NOMO-1 (cell line): ENCODE results near the gene INAVA.

Experiments
- DNase-seq, 2 experiments: peaks; one replicate each; lab custom pipeline; 2025; ENCODE audit not compliant: unreplicated experiment in 2 of 2; lab: John Stamatoyannopoulos, UW

Gene INAVA, protein sequence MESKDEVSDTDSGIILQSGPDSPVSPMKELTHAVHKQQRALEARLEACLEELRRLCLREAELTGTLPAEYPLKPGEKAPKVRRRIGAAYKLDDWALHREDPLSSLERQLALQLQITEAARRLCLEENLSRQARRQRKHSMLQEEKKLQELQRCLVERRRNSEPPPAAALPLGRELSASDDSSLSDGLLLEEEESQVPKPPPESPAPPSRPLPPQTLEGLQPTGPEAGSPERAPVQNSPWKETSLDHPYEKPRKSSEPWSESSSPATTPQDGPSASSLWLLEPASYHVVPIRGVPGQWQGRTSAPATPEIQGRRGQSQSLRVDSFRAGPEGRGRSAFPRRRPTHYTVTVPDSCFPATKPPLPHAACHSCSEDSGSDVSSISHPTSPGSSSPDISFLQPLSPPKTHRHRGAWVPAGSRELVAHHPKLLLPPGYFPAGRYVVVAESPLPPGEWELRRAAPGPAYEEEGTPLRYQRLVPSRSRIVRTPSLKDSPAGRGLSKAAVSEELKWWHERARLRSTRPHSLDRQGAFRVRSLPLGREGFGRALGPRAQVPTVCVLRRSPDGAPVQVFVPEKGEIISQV

DNA sequence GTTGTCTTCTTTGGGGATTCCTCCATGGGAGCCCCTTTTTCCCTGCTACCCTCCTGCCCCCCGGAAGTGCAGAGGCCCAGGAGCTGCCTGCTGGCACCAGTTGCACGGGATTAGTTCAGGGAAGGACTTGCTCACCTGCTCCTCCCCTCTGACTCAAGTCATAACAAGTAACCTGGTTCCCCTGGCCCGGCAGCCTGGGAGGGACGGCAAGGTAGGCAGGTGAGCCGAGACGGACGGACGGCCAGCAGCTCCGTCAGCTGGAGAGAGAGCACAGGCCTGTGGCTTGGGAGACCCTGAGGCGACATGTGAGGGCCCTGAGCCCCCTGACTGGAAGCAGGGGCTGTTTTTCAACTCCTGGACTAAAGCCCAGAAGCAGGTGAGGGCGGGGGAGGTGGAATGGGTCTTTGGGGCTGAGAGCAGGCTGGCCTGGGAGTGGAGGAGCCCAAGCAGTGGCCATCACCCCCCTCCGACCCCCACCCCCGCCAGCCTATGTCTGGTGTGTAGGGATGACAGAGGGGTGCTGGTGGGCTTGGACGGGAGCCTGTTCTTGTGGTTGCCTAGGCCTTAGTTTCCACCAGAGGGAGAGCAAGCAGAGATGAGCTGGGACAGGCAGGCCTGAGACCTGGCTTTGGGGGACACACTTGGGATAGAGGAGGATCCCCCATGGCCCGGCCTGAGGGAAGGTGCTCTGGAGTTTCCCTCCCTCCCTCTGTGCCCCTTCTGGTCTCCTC is at the start of gene INAVA:
TSS of gene INAVA (plus strand) at position 189 of the 731 bp plus-strand sequence. CDS start 3,501 bp downstream, outside the sequence.
- no peak for DNase-seq

DNA sequence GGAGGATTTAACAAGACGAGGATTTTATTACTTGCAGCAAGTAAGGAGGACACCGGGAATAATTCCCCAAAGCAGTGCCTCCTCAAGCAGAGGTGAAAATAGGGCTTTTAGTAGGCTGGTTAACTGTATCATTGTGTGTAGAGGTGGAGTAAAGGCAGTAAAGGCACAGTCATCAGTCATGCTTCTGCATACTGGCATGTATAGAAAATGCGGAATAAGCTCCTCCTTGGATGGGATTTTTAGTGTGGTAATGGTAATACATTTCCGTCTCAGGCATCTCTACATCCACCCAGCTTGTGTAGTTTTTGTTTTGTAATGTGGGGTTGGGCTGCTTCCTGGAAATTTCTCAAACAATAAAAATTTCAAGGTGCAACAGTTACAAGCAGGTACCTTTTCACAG is 49.3 kb upstream of the INAVA start:
- DNase-seq, result no peak

DNA sequence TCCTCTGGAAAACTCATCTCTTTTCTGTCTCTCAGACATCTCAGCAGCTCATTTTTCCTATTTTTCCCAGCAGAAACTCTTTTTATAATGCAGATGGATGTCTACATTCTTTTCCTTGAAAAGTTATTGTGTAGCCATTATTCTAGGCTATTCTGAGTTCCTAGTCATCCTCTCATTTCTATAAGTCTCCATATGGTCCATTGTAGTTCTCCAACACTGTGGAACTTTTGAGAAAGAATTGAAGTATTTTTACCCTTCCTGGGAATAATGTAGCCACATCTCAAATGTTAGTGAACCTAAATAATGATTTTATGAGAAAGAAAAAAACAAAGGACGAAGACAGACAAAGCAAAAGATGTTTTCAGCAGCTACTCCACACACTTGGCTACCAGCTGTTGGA is 48.3 kb upstream of the INAVA start:
- no peak for DNase-seq

DNA sequence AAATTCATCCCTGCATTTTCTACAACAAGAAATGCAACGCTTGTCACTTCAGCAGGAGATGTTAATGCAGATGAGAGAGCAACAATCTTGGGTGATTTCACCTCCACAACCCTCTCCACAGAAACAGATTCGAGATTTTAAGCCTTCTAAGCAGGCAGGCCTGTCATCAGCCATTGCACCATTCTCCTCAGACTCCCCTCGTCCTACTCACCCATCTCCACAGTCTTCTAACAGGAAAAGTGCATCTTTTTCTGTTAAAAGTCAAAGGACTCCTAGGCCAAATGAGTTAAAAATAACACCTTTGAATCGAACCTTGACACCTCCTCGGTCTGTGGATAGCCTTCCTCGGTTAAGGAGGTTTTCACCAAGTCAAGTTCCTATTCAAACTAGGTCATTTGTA is 45.3 kb upstream of the INAVA start:
- no peak for DNase-seq

DNA sequence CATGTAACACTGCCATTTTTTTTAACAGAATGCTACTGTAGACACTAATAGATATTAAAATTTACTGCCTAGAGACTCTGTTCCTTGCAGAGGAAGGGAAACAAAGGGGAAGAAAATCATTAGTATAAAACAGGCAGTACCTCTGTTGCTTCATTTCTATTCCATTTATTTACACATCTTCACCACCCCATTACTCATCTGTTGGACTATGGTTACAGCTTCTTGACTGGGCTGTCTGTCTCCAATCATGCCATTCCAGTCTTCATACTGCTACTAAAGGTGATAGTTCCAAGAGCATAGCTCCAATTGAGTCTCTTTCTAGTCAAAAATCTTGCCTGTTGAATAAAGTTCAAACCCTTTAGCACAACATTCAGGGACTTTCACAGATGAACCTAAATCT is 44.1 kb upstream of the INAVA start:
- DNase-seq, result peak; percentile 32 to 71

DNA sequence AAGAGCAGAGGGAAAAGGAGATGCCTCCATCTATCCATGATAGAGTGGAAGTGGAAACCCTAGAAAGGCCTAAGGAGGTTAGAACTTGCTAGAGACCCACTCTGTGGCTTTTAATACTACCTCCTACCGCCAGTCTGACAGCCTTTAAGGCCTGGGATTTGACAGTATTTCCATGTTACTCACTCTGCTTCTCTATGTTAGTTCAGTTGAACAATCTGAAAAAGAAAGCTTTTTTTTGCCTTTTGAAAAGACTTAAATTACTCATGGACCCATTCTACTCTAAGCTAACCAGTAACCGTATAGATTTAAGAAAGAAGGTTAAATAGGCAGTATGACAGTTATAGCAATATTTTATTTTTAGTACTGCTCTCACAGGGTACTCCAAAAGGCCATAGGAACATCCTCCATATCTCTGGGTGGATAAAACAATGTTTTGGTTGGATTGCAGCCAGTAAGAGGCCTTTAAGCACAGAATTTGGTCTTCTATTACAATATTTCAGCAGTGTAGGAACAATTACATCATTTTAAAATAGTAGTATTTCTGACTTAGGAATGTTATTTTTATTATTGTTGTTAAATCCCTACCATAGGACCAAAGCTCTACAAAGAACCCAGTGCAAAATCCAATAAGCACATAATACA is 37.9 kb upstream of the INAVA start:
- no peak for DNase-seq

DNA sequence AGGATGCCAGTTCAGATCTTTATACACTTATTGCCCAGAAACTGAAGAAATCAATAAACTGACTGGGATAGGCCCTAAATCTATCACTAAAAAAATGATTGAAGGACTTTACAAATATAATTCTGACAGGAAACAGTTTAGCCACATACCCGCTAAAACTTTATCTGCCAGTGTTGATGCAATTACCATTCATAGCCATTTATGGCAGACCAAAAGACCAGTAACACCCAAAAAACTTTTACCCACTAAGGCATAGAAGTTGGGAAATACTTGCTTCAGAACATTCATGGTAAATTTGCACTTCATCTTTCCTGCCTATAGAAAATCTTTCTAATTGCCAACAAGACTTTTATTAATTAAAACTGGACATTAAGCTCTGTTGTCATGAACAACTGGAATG is 36.9 kb upstream of the INAVA start:
- DNase-seq, result peak; percentile 61 to 76

DNA sequence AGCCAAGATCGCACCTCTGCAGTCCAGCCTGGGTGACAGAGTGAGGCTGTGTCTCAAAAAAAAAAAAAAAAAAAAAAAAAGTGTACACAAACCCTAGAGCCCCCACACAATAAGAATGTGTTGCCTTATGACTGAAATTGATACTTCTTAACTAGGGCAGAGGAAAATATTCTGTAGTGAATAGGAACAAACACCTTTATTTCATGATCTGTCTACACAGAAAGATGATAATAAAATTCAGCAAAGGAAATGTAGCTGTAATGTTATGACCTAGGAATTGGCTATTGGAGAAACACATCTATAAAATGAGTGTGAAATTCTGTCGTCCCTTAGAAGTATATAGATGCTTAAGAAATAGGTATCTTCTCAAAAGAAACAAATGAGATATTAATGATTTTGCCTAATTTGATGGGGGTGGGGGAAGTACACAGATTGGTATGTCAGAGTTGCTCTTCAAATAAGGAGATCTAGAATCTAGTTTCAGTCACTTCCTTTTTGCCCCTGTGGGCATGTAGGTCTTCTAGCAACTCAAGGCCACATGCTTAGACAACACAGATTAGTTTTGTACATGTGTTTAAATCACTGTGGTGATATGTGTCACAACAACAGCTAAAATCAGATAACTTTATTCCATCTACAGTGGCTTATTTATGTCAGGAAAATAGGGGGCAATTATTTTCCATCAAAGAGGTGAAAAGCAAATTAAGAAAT is 32.6 kb upstream of the INAVA start:
- DNase-seq, result peak in 1 of 2 experiments; percentile 59

DNA sequence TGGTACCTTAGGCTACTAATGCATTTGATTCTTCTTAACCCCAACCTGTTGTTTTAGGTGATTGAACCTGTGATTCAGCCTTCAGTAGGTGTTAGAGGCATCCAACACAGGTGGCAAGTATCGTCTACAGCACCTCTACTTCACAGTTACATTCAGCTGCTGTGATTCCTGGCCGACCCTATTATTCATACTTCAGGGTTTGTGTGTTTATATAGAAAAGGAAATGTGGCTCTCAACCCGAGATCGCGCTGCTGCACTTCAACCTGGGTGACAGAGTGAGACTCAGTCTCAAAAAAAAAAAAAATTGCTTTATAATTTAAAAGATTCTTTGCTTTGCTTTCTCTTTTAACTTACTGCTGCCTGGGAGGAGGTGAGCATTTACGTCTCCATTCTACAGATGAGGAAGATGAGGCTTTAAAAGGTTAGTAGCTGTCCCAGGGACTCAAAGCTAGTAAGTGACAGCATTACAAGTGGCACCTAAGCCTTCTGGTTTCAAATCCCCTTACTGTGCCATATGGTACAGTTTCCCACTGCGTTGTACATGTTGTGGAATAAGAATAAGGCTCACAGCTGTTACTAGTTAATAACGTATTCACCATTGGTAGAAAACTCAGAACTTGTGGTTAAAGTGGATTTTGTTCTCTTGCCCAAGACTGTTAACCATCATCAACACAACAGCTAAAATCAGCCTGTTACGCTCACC is 31.8 kb upstream of the INAVA start:
- no peak for DNase-seq

DNA sequence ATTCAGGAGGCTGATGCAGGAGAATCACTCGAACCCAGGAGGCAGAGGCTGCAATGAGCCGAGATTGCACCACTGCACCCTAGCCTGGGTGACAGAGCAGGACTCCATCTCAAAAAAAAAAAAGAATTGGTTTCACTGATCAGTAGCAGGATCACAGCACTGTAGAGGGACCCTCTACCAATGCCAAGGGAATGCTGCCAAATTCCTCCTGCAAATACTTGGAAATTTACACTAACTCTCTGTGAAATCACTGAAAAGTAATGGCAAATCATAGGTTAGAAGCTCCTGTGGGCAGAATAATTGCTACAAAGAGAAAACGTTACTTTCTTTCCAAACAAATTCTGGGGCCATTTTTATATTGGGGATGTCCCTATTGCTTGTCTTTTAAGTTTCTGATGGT is 28.6 kb upstream of the INAVA start:
- no peak for DNase-seq

DNA sequence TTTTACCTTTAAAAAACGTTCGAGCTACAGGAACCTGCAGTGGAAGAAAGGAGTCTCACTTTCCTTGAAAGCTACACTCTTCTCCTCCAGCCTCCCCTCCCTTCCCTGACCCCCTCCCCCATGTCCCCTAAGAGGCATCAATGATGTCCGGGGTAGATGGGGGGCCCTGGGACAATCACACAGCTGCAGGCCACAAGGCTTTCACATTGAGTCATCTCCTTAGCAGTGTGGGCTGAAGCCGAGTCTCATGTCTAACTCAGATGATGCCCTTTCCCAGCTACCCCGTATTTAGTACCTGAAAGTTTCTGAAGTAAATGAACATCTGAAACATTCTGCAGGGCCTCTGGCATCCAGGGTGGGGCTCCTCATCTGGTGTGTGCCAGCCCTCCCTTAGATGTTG is 28.2 kb upstream of the INAVA start:
- no peak for DNase-seq

DNA sequence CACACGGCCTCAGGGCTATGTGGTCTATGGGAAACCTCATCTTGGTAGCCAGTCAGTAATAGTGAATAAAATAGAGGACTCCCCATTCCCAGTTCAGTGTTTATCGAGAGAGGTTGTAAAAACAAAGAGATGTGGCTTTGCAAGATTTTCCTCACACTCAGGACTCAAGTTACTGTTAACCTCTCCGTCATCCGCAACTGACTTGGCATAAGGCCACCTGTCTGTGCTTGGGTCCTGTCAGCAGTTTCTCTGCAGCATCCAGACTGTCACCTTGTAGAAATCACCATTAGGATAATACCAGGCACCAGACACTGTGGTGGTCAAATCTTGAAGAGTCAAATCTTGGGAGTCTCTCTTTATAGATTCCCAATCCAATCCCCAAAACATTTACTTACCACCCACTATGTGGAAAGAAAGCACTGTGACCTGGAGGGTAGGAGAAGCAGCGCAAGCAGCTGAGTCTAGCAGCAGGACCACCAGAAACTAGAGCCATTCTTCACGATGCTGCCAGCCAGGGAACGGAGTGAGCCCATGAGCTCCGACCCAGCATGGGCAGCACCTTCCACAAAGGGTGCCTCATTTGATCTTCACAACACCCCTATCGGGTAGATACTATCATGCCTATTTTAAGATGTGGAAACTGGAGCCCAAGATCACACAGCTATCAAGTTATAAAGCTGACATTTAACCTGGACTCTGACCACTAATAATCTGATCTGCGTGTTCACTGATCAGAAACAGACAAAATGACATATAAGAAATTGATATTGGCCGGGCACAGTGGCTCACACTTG is 27.5 kb upstream of the INAVA start:
- no peak for DNase-seq

DNA sequence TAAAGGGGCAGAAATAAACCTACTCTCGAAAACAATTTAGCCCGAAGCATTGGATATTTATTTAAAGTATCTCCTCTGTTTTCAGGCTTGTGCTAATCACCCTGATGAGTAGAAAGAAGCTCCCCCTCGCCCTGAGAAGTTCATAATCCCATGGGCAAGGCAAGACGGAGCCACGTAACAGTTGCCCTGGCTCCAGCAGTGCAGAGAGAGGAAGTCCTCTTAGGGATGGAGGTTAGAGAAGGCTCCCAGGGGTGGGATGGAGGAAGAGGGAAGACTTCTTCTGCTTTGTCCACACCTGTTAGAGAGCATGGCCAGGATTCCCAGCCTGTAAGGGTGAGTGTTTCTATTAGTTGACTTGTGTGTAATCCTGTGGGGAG is 25.3 kb upstream of the INAVA start:
- no peak for DNase-seq

DNA sequence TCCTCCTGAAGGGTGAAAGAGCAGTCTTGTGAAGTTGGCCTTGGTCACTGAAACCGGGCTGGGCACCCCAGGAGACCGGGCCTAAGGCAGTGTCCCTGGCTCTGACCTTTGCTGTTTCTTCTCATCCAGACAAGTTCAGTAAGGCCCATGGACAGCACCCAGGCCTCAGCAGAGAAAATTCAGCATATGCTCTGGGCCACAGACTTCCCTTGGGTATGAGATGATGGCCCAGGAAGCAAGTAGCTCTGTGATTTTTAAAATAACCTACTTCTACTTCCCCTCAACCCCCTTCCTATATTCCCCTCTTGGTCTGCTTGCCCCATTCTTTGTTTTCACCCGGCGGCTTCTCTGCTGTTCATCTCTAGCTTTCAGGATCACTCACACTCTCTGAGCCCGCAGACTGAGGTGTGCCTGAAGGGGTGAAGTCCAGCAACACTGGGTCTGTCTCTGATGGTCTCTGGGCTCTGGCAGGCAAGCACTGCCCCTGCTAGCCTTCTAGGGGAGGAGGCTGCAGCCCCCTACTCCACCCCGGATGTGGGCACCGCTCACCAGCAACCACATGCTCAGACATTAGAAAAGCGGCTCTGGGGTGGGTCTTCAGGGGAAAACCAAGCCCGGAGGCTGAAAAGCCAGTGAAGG is 24.8 kb upstream of the INAVA start:
- DNase-seq, result no peak

DNA sequence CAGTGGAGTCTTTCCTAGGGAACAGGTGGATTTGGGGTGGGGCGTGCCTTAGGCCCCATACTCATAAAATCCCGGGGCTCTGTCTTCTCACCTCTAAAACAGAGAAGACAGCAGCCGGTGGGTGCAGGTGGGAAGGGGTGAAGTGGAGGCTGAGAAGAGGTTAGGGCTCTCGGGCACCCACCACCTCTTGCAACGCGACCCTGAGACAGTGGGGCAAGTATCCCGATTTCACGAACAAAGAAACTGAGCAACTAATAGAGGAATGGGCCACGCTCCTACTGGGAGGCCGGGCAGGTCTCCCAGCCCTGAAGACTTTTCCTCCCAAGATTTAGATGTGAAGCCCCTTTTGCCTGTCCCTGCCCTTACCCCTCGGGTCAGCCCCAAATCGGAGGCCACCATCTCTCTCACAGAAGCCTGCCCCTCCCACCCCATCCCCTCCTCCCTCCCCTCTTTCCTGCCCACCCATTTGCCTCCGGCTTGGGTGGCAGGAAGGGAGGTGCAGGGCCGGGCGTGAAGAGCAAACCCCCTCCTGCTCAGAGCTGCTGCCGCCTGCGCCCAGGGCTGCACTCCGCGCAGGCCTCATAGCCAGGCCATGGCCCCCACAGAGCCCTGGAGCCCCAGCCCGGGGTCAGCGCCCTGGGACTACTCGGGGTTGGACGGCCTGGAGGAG is 22.1 kb upstream of the INAVA start, which contains the start of gene GPR25:
TSS of gene GPR25 (plus strand) at position 536 of the 670 bp plus-strand sequence. CDS start at position 593, 57 bp downstream.
- no peak for DNase-seq

DNA sequence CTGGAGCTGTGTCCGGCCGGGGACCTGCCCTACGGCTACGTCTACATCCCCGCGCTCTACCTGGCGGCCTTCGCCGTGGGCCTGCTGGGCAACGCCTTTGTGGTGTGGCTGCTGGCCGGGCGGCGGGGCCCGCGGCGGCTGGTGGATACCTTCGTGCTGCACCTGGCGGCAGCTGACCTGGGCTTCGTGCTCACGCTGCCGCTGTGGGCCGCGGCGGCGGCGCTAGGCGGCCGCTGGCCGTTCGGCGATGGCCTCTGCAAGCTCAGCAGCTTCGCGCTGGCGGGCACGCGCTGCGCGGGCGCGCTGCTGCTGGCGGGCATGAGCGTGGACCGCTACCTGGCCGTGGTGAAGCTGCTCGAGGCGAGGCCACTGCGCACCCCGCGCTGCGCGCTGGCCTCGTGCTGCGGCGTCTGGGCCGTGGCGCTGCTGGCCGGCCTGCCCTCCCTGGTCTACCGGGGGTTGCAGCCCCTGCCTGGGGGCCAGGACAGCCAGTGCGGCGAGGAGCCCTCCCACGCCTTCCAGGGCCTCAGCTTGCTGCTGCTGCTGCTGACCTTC is 21.5 kb upstream of the INAVA start:
- no peak for DNase-seq

DNA sequence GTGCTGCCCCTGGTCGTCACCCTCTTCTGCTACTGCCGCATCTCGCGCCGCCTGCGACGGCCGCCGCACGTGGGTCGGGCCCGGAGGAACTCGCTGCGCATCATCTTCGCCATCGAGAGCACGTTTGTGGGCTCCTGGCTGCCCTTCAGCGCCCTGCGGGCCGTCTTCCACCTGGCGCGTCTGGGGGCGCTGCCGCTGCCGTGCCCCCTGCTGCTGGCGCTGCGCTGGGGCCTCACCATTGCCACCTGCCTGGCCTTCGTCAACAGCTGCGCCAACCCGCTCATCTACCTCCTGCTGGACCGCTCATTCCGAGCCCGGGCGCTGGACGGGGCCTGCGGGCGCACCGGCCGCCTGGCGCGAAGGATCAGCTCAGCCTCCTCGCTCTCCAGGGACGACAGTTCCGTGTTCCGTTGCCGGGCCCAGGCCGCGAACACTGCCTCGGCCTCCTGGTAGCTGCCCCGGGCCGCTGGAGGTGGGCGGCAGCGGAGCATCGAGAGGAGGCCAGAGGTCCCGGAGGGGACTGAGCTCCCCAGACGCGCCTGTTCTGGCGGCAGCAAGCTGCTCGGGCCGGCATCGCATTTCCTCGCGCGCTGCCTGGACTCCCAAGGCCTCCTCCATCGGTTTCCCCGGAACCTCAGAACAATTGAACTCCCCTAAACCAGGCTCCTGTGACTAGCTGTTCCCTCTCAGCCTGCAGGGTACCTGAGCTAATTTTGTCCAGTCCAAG is 20.9 kb upstream of the INAVA start:
- DNase-seq, result no peak
